ENCODE data around the gene TTC9B.
"Not testable (repeated sequence)": the region's sequence is repeated elsewhere in the genome, so short reads cannot be mapped to it uniquely, and the experiment has no call there.

GRCh38 chr19:40219029-40219428, 845 bp upstream of the TTC9B start:
- not testable (repeated sequence) for TF ChIP-seq CTCF, POLR2A (IDR thresholded peaks at IDR 0.05)
